GM12873 (cell line): Measurements from ENCODE around the gene SLC16A2.

Experiments used
- CTCF ChIP-seq: IDR thresholded peaks from 2 replicates; pipeline ENCODE4 v1.5.1; 2012; ENCODE audit warnings: low read depth, mild to moderate bottlenecking, moderate library complexity, low read length, control low read depth; ENCODE audit not compliant: insufficient read depth; ENCODE audit errors: missing control alignments

The SLC16A2 gene

GRCh38 chrX:74521961-74522751 lies 100.9 kb downstream of the SLC16A2 start:
- TF ChIP-seq CTCF: no peak

- TF ChIP-seq CTCF: no peak
Observed at GRCh38 chrX:74523224-74523623, 101.9 kb downstream of the SLC16A2 start.

DNA sequence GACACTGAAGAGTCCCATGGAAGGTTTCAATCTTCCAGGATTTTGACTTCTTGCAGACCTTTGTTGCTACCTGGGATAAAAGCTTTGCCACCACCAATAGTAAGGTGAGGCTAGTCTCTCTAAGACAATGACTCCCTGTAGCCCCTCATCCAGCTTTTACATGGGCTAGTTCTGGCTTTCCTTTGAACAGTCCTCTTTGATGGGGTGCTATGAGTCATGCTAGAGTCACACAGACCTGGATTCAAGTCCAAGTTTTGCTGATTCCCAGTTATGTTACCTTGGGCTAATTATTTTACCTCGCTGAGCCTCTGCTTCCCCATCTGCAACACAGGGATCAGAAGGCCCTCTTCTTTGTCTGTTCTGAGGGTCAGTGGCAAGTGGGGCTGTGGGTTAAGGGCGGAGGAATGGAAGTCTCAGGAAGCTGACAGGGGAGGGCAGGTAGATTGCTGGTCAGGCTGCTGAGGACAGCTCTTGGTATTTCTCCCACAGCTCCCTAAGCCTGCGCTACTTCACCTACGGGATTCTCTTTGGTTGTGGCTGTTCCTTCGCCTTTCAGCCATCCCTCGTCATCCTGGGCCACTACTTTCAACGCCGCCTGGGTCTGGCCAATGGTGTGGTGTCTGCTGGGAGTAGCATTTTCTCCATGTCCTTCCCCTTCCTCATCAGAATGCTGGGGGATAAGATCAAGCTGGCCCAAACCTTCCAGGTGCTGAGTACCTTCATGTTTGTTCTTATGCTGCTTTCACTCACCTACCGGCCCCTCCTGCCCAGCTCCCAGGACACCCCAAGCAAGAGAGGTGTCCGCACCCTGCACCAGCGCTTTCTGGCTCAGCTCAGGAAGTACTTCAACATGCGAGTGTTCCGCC lies 102.8 kb downstream of the SLC16A2 start:
- no peak for TF ChIP-seq CTCF

- TF ChIP-seq CTCF: no peak
Observed at GRCh38 chrX:74525116-74525515, 103.8 kb downstream of the SLC16A2 start.

GRCh38 chrX:74526764-74527163 lies 105.5 kb downstream of the SLC16A2 start:
- no peak for TF ChIP-seq CTCF

DNA sequence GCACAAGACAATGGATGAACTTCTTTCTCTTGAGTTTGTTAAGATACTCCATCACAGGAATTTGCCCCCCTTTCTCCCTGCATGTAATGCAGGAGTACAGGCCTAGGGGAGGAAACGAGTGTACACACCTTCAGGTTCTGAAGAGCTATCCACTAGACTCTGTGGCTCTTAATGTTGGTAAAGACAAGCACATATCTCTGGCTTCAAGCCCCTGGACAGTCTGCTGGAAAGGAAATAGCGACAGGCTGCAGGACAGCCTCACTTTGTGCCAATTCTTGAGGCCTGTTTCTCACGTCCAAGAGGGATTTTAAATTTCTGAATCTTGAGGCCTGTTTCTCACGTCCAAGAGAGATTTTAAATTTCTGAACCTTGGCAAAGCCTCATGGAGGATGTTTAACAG lies 106.1 kb downstream of the SLC16A2 start:
- TF ChIP-seq CTCF: no peak

GRCh38 chrX:74529311-74529710 lies 108.0 kb downstream of the SLC16A2 start:
- TF ChIP-seq CTCF: no peak
